IMR-90 (cell line): ENCODE results near the gene DUSP8. TPM values are rescaled to one million over a fixed set of nuclear protein-coding genes. Genes with fewer than 3 reads are reported as not detected.

ENCODE experiments used
- ATAC-seq: fragments of 200-7000 bp; cut with Tn5 transposase; 2 replicates; pipeline ENCODE4 v1.9.1; 2020; ENCODE audit warnings: low read depth, mild to moderate bottlenecking, moderate library complexity
- BruUV-seq: library from RNA; stranded (reverse); fragments of 400-500 nt; replicated peaks from 2 replicates; lab custom pipeline; 2021; lab: Mats Ljungman, UMichigan
- CTCF ChIA-PET: fragments of 300-600 bp; formaldehyde crosslinking; extraction: SDS; loops from one replicate; lab custom pipeline; 2021; ENCODE audit warnings: antibody characterized with exemption; lab: Yijun Ruan, JAX
- POLR2A ChIA-PET: fragments of 300-600 bp; sonication (Branson Sonifier 250); formaldehyde crosslinking; loops from one replicate; lab custom pipeline; 2022; ENCODE audit warnings: antibody characterized with exemption; ENCODE audit not compliant: unreplicated experiment; lab: Charles Lee
- DNase-seq: peaks from one replicate; pipeline ENCODE4 v3.0.0; 2013
- H2AFZ ChIP-seq: replicated peaks from 2 replicates; pipeline ENCODE3; 2013; ENCODE audit warnings: low read length, mild to moderate bottlenecking; ENCODE audit not compliant: poor library complexity
- H2AK5ac ChIP-seq: 2 replicates; pipeline ENCODE4 v1.6.1; 2013; ENCODE audit warnings: low read depth, low read length, inconsistent platforms
- H2AK9ac ChIP-seq: replicated peaks from 2 replicates; pipeline ENCODE3; 2013; ENCODE audit warnings: mild to moderate bottlenecking, low read depth, low read length, moderate library complexity; ENCODE audit not compliant: poor library complexity
- H2BK120ac ChIP-seq: 2 replicates; pipeline ENCODE4 v1.6.1; 2013; ENCODE audit warnings: low read depth, low read length, inconsistent platforms
- H2BK15ac ChIP-seq: 3 replicates; pipeline ENCODE4 v1.6.1; 2013; ENCODE audit warnings: low read depth, low read length, inconsistent platforms
- H2BK20ac ChIP-seq: 2 replicates; pipeline ENCODE4 v1.6.1; 2013; ENCODE audit warnings: low read depth, mild to moderate bottlenecking, inconsistent platforms, low read length, moderate library complexity
- H2BK5ac ChIP-seq: 2 replicates; pipeline ENCODE4 v1.6.1; 2013; ENCODE audit warnings: mild to moderate bottlenecking, low read depth, low read length, inconsistent platforms; ENCODE audit not compliant: poor library complexity, severe bottlenecking
- H3K14ac ChIP-seq: replicated peaks from 2 replicates; pipeline ENCODE4 v1.6.1; 2013; ENCODE audit warnings: low read depth, low read length, inconsistent platforms
- H3K18ac ChIP-seq: 2 replicates; pipeline ENCODE4 v1.6.1; 2013; ENCODE audit warnings: low read depth, low read length, control low read depth
- H3K23ac ChIP-seq: 2 replicates; pipeline ENCODE4 v1.6.1; 2013; ENCODE audit warnings: low read depth, low read length, inconsistent platforms
- H3K27ac ChIP-seq: 2 replicates; pipeline ENCODE4 v1.5.1; 2013; ENCODE audit warnings: mild to moderate bottlenecking, control low read depth, low read length; ENCODE audit not compliant: insufficient read depth
- H3K27me3 ChIP-seq: 2 replicates; pipeline ENCODE4 v1.6.1; 2013; ENCODE audit warnings: low read length; ENCODE audit not compliant: control insufficient read depth, insufficient read depth
- H3K36me3 ChIP-seq: 2 replicates; pipeline ENCODE4 v1.6.1; 2013; ENCODE audit warnings: low read length, mixed read lengths; ENCODE audit not compliant: control insufficient read depth, insufficient read depth
- H3K4ac ChIP-seq: 2 replicates; pipeline ENCODE4 v1.6.1; 2013; ENCODE audit warnings: low read depth, low read length, inconsistent platforms
- H3K4me1 ChIP-seq: 2 replicates; pipeline ENCODE4 v1.6.1; 2013; ENCODE audit warnings: low read length, mixed read lengths; ENCODE audit not compliant: control insufficient read depth, insufficient read depth
- H3K4me2 ChIP-seq: 2 replicates; pipeline ENCODE4 v1.6.1; 2013; ENCODE audit warnings: low read depth, mild to moderate bottlenecking, control low read depth, low read length, moderate library complexity
- H3K4me3 ChIP-seq: 2 replicates; pipeline ENCODE4 v1.5.1; 2013; ENCODE audit warnings: low read depth, mild to moderate bottlenecking, control low read depth, low read length, moderate library complexity; ENCODE audit not compliant: insufficient read depth
- H3K56ac ChIP-seq: 2 replicates; pipeline ENCODE4 v1.6.1; 2013; ENCODE audit warnings: low read length, inconsistent platforms; ENCODE audit not compliant: insufficient read depth; ENCODE audit errors: extremely low read depth
- H3K79me1 ChIP-seq, 2 experiments: 2 replicates each; pipeline ENCODE4 v1.6.1; 2013; ENCODE audit warnings: low read length in 2 of 2, inconsistent platforms in 1 of 2, low read depth in 1 of 2
- H3K9ac ChIP-seq: 2 replicates; pipeline ENCODE4 v1.6.1; 2013; ENCODE audit warnings: low read depth, low read length, control low read depth
- H3K9me1 ChIP-seq: 2 replicates; pipeline ENCODE4 v1.6.1; 2013; ENCODE audit warnings: low read length, inconsistent platforms; ENCODE audit not compliant: insufficient read depth
- H3K9me3 ChIP-seq: 2 replicates; pipeline ENCODE4 v1.6.1; 2013; ENCODE audit warnings: low read length; ENCODE audit not compliant: control insufficient read depth, insufficient read depth
- H4K20me1 ChIP-seq: 2 replicates; pipeline ENCODE4 v1.6.1; 2013; ENCODE audit warnings: low read length, inconsistent platforms; ENCODE audit not compliant: insufficient read depth
- H4K5ac ChIP-seq: 2 replicates; pipeline ENCODE4 v1.6.1; 2013; ENCODE audit warnings: mild to moderate bottlenecking, low read depth, low read length, control low read depth
- H4K8ac ChIP-seq, 2 experiments: 2 replicates each; pipeline ENCODE4 v1.6.1; 2013; ENCODE audit warnings: low read depth in 2 of 2, low read length in 2 of 2, control low read depth in 1 of 2, inconsistent platforms in 1 of 2
- H4K91ac ChIP-seq: 2 replicates; pipeline ENCODE4 v1.6.1; 2013; ENCODE audit warnings: low read depth, low read length, inconsistent platforms; ENCODE audit not compliant: insufficient read depth
- BHLHE40 ChIP-seq: fragments of 150-350 bp; IDR thresholded peaks from 2 replicates; pipeline ENCODE4 v1.6.1; 2016; ENCODE audit warnings: mild to moderate bottlenecking, low read depth, low read length
- CEBPB ChIP-seq: IDR thresholded peaks from 2 replicates; pipeline ENCODE4 v1.6.1; 2012; ENCODE audit warnings: low read depth, low read length, improper control_type of control experiment
- CHD1 ChIP-seq: IDR thresholded peaks from 2 replicates; pipeline ENCODE4 v1.6.1; 2012; ENCODE audit warnings: low read depth, low read length, improper control_type of control experiment
- CTCF ChIP-seq: conservative IDR thresholded peaks from 2 replicates; pipeline ENCODE4 v1.5.1; 2012; ENCODE audit warnings: mild to moderate bottlenecking, low read depth, low read length, improper control_type of control experiment
- ELK1 ChIP-seq: fragments of 150-350 bp; IDR thresholded peaks from 2 replicates; pipeline ENCODE4 v1.6.1; 2016; ENCODE audit warnings: low read depth, mild to moderate bottlenecking, low read length, moderate library complexity, borderline replicate concordance
- MAFK ChIP-seq: IDR thresholded peaks from 2 replicates; pipeline ENCODE4 v1.6.1; 2012; ENCODE audit warnings: low read depth, low read length, improper control_type of control experiment
- MXI1 ChIP-seq: IDR thresholded peaks from 2 replicates; pipeline ENCODE4 v1.6.1; 2012; ENCODE audit warnings: low read depth, mild to moderate bottlenecking, low read length, moderate library complexity, borderline replicate concordance
- POLR2A ChIP-seq: IDR thresholded peaks from 2 replicates; pipeline ENCODE4 v1.6.1; 2012; ENCODE audit warnings: mild to moderate bottlenecking, low read depth, low read length
- RCOR1 ChIP-seq: IDR thresholded peaks from 2 replicates; pipeline ENCODE4 v1.6.1; 2012; ENCODE audit warnings: mild to moderate bottlenecking, low read length, improper control_type of control experiment; ENCODE audit not compliant: insufficient replicate concordance
- RFX5 ChIP-seq: IDR thresholded peaks from 2 replicates; pipeline ENCODE4 v1.8.0; 2012; ENCODE audit warnings: low read depth, mild to moderate bottlenecking, low read length, moderate library complexity
- SMC3 ChIP-seq: fragments of 150-350 bp; IDR thresholded peaks from 2 replicates; pipeline ENCODE4 v1.6.1; 2016; ENCODE audit warnings: low read depth, mild to moderate bottlenecking, antibody characterized with exemption, low read length, moderate library complexity
- USF2 ChIP-seq: fragments of 150-350 bp; IDR thresholded peaks from 2 replicates; pipeline ENCODE4 v1.6.1; 2017; ENCODE audit warnings: mild to moderate bottlenecking, antibody characterized with exemption, low read length, low read depth
- WGBS, 2 experiments: methylation state at CpG; one replicate each; pipeline versions ENCODE4 v1.1.5 to v1.1.7; 2013; ENCODE audit warnings: missing lambda C conversion rate in 2 of 2; ENCODE audit not compliant: insufficient read length in 1 of 2; ENCODE audit errors: extremely low coverage in 2 of 2; 5-methylcytosine and 5-hydroxymethylcytosine counted together
- dilution Hi-C: fragments of 300-500 bp; cut with HindIII; formaldehyde crosslinking; loops from one replicate; pipeline ENCODE4 v1.14.3; 2018; ENCODE audit warnings: low sequenced_read_pairs; ENCODE audit not compliant: unreplicated experiment
- in situ Hi-C: fragments of 300-500 bp; cut with MboI; formaldehyde crosslinking; loops from 3 replicates; pipeline ENCODE4 v1.14.3; 2019; ENCODE audit warnings: low sequenced_read_pairs, inconsistent platforms, mixed read lengths
- intact Hi-C: fragments of 100-400 bp; cut with micrococcal nuclease; formaldehyde crosslinking; loops from 2 replicates; pipeline ENCODE4 v1.10.0; 2022
- polyA plus RNA-seq, 3 experiments: library from polyadenylated mRNA; depleted of rRNA; stranded (reverse); fragments of >200 nt; gene quantifications; 2 replicates each; pipeline ENCODE4 v1.2.3, GENCODE V29; 2012; ENCODE audit warnings: low replicate concordance in 1 of 3
- total RNA-seq: library from RNA; depleted of rRNA; stranded (reverse); fragments of >200 nt; gene quantifications from 2 replicates; pipeline ENCODE4 v1.2.3, GENCODE V29; 2012

DUSP8 gene
- total and polyA plus RNA-seq, 2 of the 4 experiments (the other 2 are of a cell fraction): 0.72 to 4.2 TPM

- no peaks in the 10 kb centered on the region for H3K27me3 ChIP-seq
- no peak overlapping the region for H2BK15ac ChIP-seq
- no peak overlapping the region for H2AK5ac ChIP-seq
- H2BK5ac ChIP-seq: no peak overlapping the region
- no peak overlapping the region for H3K4ac ChIP-seq
- CTCF ChIA-PET: no interaction called here
- H2AK9ac ChIP-seq: no peak overlapping the region
- dilution Hi-C loops: no loop called here
- H4K20me1 ChIP-seq: peaks cover 83% of the 10 kb centered on the region
- H2BK20ac ChIP-seq: no peak overlapping the region
- TF ChIP-seq ELK1 (no peak), CEBPB (no peak), POLR2A (no peak), CHD1 (no peak), MAFK (no peak), CTCF (no peak), RFX5 (no peak), SMC3 (no peak), RCOR1 (no peak), BHLHE40 (no peak), USF2 (no peak), MXI1 (no peak)
- H3K56ac ChIP-seq: no peak overlapping the region
- no peak overlapping the region for H3K27ac ChIP-seq
- H2BK120ac ChIP-seq: no peak overlapping the region
- H3K36me3 ChIP-seq: no peaks in the 10 kb centered on the region
- peaks cover 20 to 54% of the 10 kb centered on the region in 2 experiments for H3K79me1 ChIP-seq
- H4K5ac ChIP-seq: no peak overlapping the region
- no peak overlapping the region for H3K4me2 ChIP-seq
- H4K91ac ChIP-seq: no peak overlapping the region
- POLR2A ChIA-PET: no interaction called here
- no peak overlapping the region for H3K18ac ChIP-seq
- peaks cover 5% of the 10 kb centered on the region; the same call in 1 of the 2 replicates for H3K9me1 ChIP-seq
- no peaks in the 10 kb centered on the region for H3K9me3 ChIP-seq
- H3K14ac ChIP-seq: no peak overlapping the region
- WGBS, 2 experiments: 100% methylated on average over 1 of the region's 6 CpGs; no CpG with 5 or more reads in 1 of the 2 experiments
- ATAC-seq (no peak), DNase-seq (no peak)
- intact Hi-C loops: no loop called here
- no peak overlapping the region for H3K23ac ChIP-seq
- no peak overlapping the region for H3K9ac ChIP-seq
- no peak overlapping the region for H4K8ac ChIP-seq
- in situ Hi-C loops: loop anchor here (25.0 kb wide), 1 partner anchor 311 kb away; the partner anchor contains the start of gene MUC5B
- no peak overlapping the region for H2AFZ ChIP-seq
- H3K4me1 ChIP-seq: peaks cover 7% of the 10 kb centered on the region; the same call in 1 of the 2 replicates
- H3K4me3 ChIP-seq: no peak overlapping the region
- no TSS peak for BruUV-seq
These were observed 49.0 kb downstream of the DUSP8 start for GRCh38 chr11:1523077-1523476.
